Tibial nerve (tissue), 4 donors: ENCODE results near the gene CKAP4.

ENCODE experiments used
- EP300 ChIP-seq, 2 donors: sonication (generic); formaldehyde crosslinking; IDR thresholded peaks; one replicate each; pipeline ENCODE4 v1.6.1; 2017; ENCODE audit warnings: antibody characterized with exemption in 2 of 2, mild to moderate bottlenecking in 1 of 2
- POLR2A ChIP-seq, 2 donors: fragments of 450-650 bp; IDR thresholded peaks; one replicate each; pipeline ENCODE4 v1.6.1; 2017; ENCODE audit warnings: antibody characterized with exemption in 2 of 2, mild to moderate bottlenecking in 2 of 2, moderate library complexity in 2 of 2
- TF ChIP-seq, protein P1 (sequence below), 5 experiments: fragments of 200-600 bp in 3 of 5; fragments of 450-650 bp in 2 of 5; sonication (generic) in 3 of 5; IDR thresholded peaks; one replicate each; pipeline ENCODE4 v1.5.1; 2016 to 2019; ENCODE audit warnings: antibody characterized with exemption in 5 of 5, mild to moderate bottlenecking in 3 of 5, moderate library complexity in 2 of 5

DNA sequence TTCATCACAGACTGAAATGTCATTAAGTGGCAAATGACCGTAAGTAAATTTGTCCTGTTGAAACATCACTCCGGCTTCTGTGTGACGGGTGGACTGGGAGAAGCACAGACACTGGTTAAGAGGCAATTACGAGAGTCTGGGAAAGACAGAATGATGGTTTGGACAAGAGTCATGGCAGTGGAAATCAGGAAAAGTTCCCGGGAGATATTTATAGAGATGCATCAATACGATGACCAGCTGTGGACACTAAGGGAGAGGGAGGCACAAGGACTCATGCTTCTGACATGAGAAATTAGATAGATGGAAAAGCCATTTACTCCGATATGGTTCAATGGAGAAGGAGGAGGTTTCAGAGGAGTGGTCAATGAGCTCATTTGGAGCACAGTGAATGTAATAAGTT lies 27.3 kb downstream of the CKAP4 start:
- TF ChIP-seq POLR2A (IDR thresholded peaks at IDR 0.05) (no peak), EP300 (IDR thresholded peaks at IDR 0.05) (no peak)
- TF ChIP-seq, protein P1, sequence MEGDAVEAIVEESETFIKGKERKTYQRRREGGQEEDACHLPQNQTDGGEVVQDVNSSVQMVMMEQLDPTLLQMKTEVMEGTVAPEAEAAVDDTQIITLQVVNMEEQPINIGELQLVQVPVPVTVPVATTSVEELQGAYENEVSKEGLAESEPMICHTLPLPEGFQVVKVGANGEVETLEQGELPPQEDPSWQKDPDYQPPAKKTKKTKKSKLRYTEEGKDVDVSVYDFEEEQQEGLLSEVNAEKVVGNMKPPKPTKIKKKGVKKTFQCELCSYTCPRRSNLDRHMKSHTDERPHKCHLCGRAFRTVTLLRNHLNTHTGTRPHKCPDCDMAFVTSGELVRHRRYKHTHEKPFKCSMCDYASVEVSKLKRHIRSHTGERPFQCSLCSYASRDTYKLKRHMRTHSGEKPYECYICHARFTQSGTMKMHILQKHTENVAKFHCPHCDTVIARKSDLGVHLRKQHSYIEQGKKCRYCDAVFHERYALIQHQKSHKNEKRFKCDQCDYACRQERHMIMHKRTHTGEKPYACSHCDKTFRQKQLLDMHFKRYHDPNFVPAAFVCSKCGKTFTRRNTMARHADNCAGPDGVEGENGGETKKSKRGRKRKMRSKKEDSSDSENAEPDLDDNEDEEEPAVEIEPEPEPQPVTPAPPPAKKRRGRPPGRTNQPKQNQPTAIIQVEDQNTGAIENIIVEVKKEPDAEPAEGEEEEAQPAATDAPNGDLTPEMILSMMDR (IDR thresholded peaks at IDR 0.05) = no peak
